Activated CD4-positive, alpha-beta T cell treated with anti-CD3 and anti-CD28 coated beads for 24 hours (primary cell): ENCODE data around the gene ACTMAP.
"Not testable (repeated sequence)": the region's sequence is repeated elsewhere in the genome, so short reads cannot be mapped to it uniquely, and the experiment has no call there.

Source experiments
- DNase-seq, 2 donors: peaks; one replicate each; pipeline ENCODE4 v3.0.0-alpha.2; 2020; ENCODE audit warnings: low read depth in 2 of 2

Gene ACTMAP

GRCh38 chr19:40750058-40750873 is at the start of gene ACTMAP:
ACTMAP (minus strand) TSS chr19:40750477; CDS start chr19:40749803, 674 bp downstream.
- DNase-seq = peak; percentile 98 to 99

GRCh38 chr19:40799558-40800338 is 49.5 kb upstream of the ACTMAP start:
- no peak for DNase-seq

GRCh38 chr19:40798683-40799557 is 48.6 kb upstream of the ACTMAP start, which contains the start of gene EGLN2:
EGLN2 (plus strand) TSS chr19:40799191; CDS start chr19:40800573, 1,382 bp downstream.
- peak; percentile 100 for DNase-seq

DNA sequence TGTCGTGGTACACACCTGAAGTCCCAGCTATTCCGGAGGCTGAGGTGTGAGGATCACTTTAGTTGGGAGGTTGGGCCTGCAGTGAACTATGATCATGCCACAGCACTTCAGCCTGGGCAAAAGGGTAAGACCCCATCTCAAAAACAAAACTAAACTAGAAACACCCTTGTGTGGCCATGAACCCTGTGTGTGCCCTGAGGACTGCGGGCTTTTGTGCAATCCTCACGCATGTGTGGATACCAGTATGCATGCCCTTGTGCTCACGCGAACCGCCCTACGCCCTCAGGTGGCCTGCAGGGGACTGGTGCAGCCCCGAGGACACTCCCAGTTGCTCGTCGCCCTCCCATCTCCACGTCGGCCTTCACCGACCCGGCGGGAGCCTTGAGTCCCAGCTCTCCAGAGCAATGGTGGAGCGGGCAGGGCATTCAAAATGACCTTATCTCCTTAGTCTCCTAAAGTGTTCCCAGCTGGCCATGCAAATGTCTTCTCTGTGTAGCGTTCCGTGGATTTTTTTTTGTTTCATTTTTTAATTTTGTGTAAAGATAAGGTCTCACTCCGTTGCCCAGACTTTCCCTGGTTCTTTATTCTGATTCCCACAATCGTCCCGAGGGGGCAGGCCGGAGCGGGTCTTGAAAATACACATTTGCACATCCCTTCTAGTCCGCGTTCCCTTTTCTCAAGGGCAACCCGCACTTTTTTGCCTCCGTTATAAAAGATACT is 47.8 kb upstream of the ACTMAP start:
- no peak for DNase-seq

GRCh38 chr19:40797166-40797962 is 47.1 kb upstream of the ACTMAP start:
- DNase-seq = no peak

GRCh38 chr19:40791996-40792395 is 41.7 kb upstream of the ACTMAP start:
- DNase-seq = no peak

DNA sequence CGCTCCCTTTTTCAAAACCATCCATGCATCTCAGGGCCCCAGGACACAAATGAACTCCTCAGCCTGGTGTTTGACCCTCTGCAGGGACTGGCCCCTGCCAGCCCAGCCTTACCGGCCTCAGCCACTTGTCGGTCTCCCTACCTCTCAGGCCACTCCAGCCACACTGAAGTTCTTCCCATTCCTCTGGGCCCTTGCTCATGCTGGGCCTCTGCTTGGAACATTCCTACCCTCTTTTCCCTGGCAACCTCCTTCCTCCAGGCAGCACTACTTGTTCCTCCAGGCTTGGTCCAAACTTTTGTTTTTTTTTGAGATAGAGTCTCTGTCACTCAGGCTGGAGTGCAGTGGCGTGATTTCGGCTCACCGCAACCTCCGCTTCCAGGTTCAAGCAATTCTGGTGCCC is 41.1 kb upstream of the ACTMAP start:
- DNase-seq = no peak

- no peak for DNase-seq
Observed at GRCh38 chr19:40786060-40787037, 36.1 kb upstream of the ACTMAP start.

DNA sequence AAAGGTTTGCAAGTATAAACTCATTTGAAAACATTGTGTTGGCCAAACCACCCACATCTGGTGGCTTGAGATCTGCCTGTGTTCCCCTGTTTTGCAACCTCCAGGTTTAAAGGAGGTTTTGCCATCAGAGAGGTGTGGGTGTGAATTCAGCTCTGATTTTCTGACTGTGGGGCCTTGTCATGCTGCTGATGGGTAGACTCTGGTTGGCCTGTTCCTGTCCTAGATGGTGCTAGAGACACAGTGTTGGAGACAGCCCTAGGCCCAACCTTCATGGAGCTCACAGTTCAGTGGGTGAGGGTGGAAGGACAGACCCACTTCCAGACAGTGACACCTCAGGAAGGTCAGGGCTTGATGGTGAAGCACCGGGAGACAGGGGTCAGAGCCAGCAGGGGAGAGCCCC is 35.2 kb upstream of the ACTMAP start:
- DNase-seq = no peak

DNA sequence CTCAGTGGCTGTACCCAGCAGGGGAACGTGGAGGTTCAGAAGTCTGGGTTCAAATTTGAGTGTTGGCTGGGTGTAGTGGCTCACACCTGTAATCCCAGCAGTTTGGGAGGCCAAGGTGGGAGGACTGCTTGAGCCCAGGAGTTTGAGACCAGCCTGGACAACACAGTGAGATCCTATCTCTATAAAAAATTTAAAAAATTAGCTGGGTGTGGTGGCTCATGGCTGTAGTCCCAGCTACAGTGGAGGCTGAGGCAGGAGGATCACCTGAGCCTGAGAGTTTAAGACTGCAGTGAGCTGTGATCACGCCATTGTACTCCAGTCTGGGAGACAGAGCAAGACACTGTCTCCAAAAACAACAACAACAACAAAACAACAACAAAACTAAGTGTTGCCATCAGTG is 33.9 kb upstream of the ACTMAP start:
- not testable (repeated sequence) for DNase-seq

DNA sequence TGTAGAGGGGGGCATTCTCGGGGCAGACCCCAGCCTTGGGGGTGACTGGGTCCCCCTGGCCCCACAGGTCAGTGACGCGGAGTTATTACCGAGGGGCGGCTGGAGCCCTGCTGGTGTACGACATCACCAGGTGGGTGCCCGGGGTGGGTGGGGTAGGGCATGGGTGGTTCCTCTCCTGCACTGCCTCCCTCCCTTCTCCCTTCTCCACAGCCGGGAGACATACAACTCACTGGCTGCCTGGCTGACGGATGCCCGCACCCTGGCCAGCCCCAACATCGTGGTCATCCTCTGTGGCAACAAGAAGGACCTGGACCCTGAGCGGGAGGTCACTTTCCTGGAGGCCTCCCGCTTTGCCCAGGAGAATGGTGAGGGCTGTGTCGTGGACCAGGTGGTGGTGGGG is 33.4 kb upstream of the ACTMAP start:
- no peak for DNase-seq

DNA sequence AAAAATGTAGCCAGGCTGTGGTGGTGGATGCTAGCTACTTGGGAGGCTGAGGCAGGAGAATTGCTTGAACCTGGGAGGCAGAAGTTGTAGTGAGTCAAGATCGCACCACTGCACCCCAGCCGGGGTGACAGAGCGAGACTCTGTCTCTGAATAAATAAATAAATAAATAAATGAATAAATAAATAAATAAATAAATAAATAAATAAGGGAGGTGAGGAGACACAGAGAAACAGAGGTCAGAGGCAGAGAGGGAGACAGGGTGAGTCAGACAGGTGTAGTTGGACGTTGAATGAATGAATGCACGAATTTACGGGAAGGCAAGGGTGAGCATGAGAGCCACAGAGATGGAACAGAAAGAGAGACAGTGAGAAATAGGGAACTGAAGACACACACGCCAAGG is 30.9 kb upstream of the ACTMAP start:
- no peak for DNase-seq

- DNase-seq = no peak
Observed at GRCh38 chr19:40780582-40780981, 30.3 kb upstream of the ACTMAP start.

DNA sequence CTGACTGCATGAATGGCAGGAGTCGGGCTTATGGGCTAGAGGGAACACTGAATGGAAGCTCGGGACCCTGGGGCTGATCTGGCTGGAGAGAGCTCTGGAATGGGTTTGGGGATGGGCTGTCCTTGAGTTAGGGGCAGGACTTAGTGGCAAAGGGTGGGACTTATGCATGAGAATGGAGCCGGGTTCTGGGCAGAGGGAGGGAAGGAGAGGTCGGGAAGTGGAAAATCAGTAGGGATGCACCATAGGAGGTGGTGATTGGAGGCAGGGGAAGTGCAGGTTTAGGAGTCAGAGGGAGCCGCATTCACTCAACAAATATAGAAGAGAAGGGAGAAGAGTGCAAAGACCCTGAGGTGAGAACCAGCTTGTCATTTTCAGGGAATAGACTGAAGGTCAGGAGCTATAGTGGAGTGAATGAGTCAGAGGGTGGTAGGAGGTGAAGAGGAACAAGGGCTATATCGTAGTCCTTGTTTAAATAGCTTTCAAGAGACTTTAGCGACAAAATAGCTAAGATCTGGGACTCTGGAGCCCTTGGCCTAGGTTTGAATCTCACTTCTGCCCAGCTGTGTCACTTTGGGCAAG is 28.5 kb upstream of the ACTMAP start:
- no peak for DNase-seq

DNA sequence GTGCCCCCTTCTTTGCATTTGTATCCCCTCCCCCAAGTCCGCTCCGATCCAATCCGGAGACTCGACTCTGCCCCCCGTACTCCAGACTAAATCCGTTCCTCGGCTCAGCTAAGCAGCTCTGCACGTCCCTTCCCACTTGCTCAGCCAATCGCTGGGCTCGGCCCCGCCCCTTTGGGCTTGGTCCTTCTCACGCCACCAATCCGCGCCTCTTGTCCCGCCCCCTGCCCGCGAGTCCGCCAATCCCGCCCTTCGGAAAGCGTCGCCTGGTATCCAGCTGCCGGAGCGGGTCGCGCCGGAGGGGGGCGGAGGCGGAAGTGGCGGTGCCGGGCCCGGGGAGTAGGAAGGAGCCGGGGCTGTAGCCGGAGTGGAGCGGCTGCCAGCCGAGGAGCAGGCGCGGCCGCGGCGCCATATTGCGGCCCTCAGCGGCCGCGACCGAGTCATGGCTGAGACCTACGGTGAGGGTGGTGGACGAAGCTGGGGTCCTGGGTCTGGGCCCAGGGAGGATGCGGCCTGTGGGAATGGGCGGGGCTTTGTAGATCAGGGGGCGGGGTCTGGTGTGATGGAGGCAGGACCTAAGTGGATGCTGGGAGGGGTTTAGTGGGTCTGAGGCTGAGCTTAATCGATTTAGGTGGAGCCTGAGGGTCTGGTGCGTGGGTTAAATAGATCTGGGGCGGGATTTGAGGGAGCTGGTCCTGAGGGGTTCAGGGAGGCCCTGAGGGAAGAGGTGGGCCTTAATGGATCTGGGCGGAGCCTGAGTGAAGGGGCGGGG is 27.8 kb upstream of the ACTMAP start, which contains the start of gene RAB4B:
Gene RAB4B (plus strand): TSS at position 311 of the 769 bp plus-strand sequence. CDS start 129 bp downstream, at position 440.
- DNase-seq = peak; percentile 99 to 100

DNA sequence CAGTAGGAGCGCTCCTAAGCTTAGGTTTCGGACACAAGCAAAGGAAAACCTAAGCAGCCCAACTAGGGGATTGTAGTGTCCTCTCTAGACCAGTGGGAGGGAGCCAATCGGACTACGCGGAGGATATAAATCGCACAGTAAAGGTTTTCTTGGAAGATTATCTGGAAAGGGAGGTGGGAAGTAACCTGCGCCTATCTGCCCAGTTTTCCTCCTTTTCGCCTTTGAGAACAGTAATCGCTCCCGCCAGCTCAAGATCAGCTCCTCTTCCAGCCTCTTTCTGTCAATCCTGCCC is 27.3 kb upstream of the ACTMAP start:
- no peak for DNase-seq

DNA sequence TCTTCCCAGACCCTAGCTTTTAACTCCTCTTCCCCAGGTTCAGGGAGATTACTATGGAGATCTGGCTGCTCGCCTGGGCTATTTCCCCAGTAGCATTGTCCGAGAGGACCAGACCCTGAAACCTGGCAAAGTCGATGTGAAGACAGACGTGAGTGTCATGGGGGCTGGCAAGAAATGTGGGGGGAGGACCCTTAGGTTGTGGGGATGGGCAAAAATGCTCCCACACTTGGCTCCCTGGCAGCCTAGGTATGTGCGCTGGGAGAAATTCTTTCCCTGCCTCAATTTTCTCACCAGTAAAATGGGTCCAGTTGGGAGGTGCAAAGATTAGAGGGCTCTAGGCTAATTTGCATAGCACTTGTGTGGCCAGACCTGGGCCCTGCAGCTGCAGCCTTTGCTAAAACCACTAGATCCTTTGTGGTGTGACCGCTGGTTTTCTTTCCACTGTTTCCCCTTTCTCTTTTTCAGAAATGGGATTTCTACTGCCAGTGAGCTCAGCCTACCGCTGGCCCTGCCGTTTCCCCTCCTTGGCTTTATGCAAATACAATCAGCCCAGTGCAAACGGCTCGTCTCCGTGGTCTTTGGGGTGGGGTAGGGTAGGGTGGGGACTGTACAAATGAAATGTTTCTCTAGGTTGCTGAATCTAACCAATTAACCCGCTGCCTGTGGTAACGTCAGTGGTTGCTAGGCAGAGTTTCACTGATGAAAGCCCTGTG is 26.8 kb upstream of the ACTMAP start:
- DNase-seq = peak; percentile 76 to 82
